ENCODE data around the gene TOX4.
"Not testable (repeated sequence)": the region's sequence is repeated elsewhere in the genome, so short reads cannot be mapped to it uniquely, and the experiment has no call there.

Gene TOX4

DNA sequence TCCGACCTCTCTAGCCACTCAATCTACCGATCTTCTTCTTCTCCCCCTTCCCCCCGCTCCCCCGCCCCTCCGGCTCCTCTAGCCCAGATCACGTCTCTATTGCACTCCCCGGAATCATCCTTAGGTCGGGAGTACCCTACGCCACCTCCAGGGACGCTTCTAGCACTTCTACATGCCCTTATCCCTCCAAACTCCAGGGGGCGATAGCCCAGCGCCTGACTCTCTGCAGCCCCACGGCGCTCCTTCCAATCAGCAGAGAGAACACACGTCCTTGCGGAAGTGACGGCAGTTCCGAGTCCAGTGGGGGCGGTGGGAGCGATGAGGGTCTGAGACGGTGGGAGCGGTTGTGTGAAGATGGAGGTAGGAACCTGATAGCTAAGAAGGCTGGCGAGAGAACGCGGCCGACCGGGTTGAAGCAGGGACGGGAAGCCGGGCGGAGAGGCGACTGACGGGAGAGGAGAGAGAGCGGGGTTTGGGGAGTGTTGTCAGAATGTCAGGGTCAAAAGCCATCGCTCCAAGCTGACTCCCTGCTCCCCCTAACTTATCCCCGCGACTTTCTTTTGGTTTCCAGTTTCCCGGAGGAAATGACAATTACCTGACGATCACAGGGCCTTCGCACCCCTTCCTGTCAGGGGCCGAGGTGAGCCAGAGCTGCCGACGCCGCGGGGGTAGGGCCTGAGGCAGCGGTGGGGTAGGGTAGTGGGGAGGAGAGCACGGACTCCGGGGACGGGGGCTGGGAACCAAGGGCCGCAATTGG, at the start of gene TOX4, which contains the start of gene RAB2B:
Gene TOX4, plus strand, starts transcription at position 271 of the 757 bp plus-strand sequence. Its CDS starts 84 bp downstream, at position 355.
Gene RAB2B, minus strand, starts transcription at position 35 of the 757 bp plus-strand sequence. CDS start 87 bp downstream, outside the sequence.
- peak; percentile 88 to 100 (median 97) for DNase-seq

DNA sequence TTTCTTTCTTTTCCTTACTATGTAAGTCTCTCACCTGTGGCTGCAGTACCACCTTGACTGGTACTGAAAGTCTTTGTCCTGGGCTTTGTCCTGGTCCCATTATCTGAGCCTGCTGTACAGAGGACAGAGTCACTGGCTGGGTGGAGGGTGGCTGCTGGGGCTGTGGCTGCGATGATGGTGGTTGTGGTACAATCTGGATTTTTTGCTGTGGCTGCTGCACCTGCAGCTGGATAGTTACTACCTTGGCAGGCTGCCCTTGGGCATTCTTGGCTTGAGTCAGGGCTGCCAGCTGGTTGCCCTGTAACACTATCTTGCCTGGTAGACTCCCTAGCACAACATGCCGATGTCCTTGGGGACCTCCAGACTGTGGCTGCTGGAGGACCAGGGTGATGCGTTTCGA, 48.1 kb upstream of the TOX4 start:
- DNase-seq: peak in 1 of 56 donors; percentile 17

DNA sequence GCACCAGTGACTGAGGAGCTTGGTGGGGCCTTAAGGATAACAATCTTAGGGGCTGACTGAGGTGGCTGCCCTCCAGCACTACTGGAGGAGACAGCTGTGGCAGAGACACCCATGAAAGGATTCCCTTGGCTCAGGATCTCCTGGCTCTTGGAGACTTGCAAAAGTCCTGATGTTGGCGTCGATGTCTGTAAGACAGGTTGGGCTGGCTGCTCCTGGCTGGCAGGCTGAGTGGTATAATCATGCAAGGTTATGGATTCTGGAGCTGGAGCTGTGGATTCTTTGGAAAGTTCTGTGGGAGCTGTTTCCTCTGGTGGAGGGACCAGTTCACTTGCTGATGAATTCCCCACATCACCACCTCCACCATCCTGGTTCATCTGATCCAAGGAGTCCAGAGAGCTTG, 45.9 kb upstream of the TOX4 start:
- no peak for DNase-seq

DNA sequence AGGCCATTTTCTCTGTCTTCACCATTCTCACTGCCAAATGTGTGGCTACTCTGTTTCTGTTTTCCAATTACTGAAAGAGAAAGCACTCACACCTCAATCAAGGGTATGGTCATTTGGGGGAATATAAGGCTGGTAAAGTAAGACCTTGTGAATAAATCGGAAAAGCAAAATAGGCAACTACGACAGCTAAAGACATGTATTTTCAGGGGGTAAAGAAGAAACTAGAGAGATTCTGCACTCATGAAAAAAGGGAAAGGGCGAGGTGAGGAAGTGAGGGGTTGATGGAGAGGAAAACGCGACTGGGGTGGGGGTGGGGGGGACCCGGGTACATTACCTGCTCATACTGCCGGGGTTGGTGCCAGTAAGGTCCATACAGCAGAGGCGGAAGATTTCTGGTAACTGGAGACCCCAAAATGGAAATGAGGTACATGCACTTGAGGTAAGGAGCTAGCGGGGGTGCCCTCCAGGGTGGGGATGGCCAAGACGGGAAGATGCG, 40.4 kb upstream of the TOX4 start:
- peak in 1 of 56 donors; percentile 57 for DNase-seq

DNA sequence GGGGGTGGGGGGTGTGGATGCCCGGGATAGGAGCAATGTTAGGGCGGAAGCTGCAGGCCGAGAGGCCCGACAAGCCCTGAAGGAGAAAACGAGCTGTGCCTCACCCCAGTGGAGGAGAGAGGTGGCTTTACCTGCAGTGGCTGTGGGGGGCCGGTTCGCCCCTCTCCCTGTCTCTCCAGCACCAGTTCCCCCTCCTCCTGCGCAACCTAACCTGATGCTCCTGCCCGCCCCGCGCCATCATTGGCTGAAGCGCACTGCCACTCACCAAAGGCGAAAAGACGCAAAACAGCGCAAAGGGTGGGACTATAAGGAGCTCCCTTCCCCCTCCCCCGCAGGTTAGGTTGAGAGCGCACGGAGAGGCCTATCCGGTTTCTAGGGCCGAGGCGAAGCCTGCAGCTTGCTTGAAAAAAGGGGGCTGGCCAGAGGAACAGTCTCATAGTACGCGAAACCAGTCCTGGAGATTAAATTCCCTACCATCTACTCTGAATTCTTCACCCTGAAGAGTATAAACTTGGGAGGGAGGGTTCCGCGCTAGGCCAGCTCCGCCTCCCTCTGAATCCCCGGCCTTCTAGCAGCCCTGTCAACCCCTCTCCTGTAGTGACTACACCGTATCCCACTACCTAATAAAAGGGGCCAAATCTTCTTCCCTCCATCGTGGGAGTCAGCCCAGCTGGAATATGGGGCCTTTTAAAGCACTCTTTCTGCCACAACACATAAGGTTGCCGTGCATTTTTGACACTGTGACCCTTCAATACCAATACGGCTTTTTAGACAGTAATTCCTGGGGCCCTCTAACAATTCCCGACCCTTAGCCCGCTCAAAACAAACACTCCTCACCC, 39.7 kb upstream of the TOX4 start:
- peak; percentile 58 to 99 (median 97) for DNase-seq

DNA sequence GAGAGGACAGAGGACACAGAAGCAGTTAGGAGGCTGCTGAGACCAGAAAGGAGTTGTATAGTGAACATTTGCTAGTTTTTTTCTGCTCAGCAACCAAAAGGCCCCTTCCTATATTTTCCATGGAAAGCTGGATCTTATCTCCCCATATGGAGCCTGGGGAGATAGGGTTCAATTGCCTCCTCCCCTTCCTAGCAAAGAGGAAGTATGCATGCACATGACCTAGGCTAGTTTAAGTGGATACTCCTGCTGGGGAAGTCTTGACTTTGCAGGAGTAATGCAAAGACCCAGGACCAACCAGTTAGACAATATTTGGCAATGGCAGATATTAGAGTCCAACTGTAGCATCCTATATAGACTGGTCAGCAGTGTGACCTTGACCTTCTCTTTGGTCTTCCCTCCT, 36.1 kb upstream of the TOX4 start:
- no peak for DNase-seq

DNA sequence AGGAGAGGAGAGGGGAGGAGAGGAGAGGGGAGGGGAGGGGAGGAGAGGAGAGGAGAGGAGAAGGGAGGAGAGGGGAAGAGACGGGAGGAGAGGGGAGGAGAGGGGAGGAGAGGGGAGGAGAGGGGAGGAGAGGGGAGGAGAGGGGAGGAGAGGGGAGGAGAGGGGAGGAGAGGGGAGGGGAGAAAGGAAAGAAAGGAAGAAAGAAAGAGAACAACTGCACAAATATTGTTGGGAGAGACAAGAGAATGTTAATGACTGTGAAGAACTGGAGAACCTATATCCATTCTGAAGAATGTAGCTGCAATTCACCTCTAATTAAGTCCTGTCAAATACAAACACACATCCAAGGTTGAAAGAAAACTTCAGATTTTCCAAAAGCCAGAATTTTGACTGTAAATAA, 34.3 kb upstream of the TOX4 start:
- DNase-seq: not testable (repeated sequence)

DNA sequence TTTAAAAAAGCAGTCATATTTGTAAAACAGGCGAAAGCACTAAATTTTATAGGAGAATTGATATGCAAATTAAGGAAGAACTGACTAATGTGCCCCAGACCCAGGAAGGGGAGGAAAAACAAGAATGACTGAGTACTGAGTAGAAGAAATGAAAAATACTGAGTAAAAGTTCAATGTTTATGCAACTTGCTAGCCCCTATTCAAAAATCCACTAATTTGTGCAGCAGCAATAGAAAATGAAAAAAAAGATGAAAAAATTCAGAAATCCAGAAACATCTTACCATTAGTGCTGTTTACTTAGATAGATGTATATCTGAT, 27.1 kb upstream of the TOX4 start:
- DNase-seq: no peak

DNA sequence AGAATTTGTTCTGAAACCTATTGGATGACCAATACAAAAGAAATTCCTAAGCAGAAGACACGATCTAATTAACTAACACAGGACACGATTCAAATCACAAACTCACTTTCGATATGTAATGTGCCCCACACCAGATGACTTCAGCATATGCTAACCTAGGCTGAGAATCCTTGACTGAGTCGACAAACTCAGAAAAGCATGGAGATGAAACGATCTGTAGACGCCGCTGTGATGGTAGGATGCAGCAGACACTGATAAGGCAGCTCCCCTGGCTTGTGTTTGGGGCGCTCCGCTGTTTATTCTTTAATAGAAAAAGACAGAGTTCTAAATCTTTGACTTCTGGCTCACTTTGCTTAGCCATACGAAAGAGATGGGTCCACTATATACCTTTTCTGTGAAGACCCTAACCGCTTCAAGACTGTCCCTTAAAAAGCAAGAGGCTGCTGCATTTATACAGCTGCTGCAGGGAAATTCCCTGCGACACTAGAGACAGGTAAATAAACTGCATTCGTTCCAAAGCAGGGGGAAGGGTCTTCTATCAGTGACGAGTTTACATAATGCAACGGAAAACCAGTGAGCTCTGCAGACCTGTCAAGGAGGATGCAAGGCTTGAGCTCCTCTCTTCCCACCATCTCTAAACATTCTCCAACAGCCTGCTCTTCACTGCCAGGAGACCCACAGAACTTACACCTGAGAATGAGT, 22.0 kb upstream of the TOX4 start:
- no peak for DNase-seq

DNA sequence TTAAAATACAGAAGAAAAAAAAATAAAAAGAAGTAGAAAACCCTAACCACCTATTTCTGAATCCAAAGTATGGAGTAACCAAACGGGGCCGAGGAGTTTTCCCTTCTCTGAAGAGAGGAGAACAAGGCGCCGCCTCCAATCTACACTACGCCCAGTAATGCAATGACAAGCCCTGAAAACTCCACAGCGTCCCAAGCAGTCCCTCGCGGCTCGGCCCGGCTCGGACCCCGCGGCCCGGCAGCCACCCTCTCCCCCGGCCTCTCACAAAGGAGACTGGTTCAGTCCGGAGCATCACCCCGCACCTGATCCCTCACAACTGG, 21.4 kb upstream of the TOX4 start:
- peak in 1 of 56 donors; percentile 52 for DNase-seq

DNA sequence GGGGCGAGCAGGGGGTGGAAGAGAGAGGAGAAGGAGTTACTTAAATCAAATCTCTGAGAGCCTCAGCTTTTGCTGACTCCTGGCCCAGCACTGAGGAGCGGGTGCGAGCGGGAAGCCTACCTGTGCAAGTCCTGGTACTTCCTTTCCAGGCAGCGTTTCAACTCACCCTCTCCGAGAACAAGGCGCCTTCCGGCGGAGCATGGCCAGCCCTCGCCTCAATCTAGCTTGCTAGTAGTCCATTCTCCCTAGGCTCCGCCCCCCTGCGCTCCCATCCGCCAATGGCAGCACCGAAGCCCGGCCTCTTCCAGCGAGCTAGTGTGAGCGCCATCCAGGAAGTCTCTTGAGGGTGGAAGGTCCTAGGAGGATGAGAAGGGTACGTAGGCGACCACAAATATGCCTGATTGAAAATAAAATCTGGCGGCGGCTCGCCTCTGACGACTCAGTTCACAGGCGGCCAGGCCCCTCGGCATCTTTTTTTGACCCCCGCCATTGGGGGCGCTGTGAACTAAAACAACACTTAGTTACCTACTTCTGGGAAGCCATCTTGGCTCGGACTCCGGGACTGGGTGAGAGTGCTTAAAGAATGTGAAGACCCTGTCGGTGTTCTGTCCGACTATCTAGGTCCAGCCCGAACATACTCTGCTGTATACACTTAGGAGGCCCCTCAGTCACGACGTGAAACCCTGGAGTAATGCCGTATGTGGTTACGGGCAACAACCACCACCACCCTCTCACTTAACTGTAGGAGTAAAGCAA, 20.9 kb upstream of the TOX4 start, which contains the start of gene CHD8:
Gene CHD8, minus strand, starts transcription at position 212 of the 756 bp plus-strand sequence. CDS start 24,480 bp downstream, outside the sequence.
- DNase-seq: peak; percentile 88 to 100 (median 99)

DNA sequence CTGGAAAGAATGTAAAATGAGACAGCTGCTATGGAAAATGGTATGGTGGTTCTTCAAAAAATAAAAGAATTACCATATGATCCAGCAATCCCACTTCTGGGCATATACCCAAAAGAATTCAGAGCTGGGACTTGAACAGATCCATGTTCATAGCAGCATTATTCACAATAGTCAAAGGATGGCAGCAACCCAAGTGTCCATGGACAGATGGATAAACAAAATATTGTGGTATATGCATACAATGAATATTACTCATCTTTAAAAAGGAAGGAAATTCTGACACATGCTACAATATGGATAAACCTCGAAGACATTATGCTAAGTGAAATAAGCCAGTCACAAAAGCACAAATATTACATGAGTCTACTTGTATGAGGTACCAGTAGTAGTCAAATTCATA, 9.4 kb upstream of the TOX4 start:
- peak in 1 of 56 donors; percentile 1 for DNase-seq

DNA sequence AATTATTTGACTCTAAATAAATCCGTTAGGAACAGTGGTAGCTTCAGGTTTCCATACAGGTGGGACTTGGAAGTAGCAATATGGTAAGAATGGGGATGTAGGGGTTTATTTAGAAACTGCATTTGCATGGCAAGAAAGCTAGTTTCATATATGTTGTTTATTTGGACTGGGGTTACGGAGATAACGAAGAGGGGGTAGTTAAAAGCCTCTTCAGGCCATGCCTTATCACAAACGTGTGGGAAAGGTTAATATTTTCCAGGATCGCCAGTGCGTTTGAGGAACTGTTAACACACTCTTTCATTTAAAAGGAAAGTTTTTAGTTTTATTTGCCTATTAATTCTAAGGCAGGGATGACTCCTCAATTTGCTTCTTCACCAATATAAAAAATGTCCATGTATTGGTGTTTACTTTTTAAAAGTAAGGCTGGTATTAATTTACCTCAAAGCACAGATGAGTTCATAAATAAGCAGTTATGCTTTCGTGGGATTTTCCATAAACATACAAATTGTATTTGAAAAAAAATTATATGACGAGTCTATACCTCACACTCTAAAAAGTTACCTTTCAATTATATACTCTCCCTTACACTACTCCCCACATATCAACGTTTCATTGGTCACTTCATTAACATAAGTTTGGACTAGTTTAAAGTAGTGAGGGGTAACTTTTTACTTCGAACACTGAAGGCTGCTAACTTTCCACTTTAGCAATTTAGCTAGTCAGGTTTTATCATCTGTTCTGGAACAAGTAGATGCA, 1.1 kb upstream of the TOX4 start:
- no peak for DNase-seq

DNA sequence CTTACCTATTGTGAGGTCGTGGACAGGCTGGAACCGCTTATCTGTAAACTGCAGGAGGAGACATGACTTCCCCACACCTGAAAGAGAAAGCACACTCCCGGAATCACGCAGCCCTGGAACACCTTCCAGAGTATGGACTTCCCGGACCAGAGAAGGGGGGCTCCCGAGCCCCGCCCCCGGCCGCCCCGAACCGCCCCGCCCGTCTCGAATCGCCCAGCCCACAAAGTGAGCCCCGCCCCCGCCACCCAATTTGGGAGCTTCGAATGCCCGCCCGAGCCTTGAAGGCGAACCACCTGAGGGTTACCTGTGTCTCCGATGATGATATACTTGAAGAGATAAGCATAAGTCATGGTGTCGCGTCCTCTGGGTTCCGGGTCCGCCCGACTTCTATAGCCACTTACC, 471 bp upstream of the TOX4 start:
- DNase-seq: peak in 19 of 56 donors; percentile 57 to 92 (median 87)

DNA sequence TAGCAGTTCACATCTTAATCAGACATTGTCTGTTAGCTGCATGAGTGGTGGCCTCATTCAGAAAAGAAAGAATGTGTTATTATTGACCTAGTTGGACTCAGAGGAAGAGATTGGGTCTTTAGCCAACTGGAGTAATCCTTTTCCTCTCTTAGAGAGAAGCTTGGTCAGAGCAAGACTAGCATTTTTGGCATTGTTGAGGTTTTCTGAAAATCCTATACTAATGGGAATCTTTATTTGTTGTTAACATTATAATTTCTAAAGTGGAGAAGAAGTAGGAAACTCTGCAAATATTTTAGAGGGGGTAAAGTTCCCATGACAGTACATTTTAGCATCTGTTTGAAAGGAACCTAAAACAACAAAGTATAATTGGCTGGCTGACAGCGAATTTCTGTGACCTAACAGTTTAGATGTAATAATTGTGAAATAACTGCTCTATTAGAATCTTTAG, 9.7 kb downstream of the TOX4 start:
- no peak for DNase-seq

DNA sequence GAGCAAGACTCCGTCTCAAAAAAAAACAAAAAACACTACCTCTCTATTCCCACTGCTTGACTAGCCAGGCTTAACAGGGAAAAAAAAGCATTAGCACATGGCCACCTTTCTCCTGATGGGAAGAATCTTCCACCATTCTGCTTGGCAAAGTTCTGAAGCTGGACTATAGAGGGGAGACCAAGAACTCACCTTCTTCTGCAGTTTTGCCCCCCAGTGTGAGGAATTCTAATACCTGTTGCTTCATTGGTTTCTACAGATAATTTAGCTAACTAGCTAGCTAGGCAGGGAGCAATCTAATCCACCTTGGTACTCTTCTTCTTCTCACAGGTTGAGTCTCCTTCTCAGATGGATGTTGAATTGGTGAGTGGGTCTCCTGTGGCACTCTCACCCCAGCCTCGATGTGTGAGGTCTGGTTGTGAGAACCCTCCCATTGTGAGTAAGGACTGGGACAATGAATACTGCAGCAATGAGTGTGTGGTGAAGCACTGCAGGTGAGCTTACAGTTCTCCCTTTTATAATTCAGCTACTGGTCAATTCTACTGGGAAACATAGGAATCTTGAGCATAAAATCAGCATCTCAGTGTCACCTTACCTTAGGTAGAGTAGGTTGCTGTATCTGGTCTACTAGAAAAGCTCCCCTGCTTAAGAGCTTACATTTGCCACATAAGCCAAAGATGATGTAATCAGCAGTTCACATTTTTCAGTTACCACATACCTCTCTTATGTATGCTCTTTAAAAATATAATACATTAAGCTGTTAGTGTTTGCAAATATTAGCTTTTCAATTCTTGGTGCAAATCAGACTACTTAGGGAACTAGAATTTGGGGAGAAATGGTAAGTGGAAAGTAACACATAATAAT, 18.1 kb downstream of the TOX4 start:
- DNase-seq: no peak

DNA sequence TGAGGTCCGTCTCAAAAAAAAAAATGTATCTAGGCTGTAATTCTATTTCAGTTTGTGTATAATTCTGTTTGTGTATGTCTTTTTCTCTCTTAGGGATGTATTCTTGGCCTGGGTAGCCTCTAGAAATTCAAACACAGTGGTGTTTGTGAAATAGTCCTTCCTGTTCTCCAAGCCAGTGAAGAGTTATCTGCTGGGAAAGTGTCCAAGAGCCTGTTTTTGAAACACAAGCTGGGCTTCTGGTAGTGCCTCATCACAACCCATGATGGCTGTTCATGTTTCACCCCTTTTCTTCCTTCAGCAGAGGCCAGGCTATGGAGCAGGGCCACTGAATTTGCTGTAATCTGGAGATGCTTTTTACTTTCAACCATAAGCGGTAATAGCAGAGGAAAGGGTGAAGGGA, 19.5 kb downstream of the TOX4 start:
- DNase-seq: no peak

DNA sequence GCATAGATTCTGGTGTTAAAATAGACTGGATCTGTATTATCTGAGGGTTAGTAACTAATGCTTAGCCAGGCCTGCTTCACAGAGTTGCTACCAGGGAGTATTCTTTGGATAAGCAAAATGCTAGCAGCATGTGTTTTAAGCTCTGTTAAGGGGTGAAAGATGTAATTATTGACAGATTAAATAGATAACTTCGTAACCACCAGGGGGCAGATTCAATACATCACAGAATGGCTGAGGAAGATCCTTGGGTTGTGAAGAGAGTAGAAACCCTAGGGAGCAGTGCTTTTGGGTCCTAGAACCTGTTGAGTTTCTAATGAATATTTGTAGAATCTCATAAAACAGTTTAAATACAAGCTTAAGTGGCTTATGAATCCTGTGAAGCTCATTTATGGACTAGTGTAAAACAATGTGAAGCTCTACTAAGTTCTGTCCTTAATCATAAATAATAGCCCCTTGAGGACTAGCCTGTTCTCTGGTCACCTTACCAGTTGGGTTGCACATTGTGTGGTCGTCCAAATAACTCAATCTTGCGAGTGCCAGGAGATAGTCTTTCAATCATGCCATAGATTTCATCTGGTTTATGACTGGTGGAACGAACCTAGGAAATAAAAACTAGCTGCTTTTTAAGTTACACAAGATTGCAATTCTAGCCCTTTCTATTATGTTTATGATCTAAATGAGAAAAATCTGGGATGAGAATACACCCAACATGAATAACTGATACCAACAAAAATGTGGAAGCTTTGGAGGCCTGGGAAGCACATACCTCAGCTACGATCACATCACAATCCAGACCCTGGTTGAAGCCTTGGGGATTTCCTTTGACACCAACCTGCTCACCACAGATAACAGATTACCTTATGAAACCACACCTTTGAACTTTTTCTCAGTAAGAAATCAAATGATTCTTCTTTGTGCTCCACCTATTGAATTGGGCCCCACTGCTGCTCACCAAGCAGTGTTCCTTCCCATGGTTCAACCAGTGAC, 21.8 kb downstream of the TOX4 start:
- DNase-seq: peak in 2 of 56 donors; percentile 9 to 23
